GM10266 (cell line): Measurements from ENCODE around the gene SLC16A3.
A peak's percentile ranks its signal among the peaks of the same experiment; 100 is the strongest.

Experiments
- DNase-seq: peaks from one replicate; pipeline ENCODE4 v3.0.0; 2012; ENCODE audit errors: extremely low spot score
- TF ChIP-seq, protein P1 (sequence below): IDR thresholded peaks from 2 replicates; pipeline ENCODE4 v1.5.1; 2012; ENCODE audit warnings: mild to moderate bottlenecking, low read depth; ENCODE audit not compliant: control insufficient read depth, insufficient read depth; ENCODE audit errors: missing control alignments

Gene SLC16A3

DNA sequence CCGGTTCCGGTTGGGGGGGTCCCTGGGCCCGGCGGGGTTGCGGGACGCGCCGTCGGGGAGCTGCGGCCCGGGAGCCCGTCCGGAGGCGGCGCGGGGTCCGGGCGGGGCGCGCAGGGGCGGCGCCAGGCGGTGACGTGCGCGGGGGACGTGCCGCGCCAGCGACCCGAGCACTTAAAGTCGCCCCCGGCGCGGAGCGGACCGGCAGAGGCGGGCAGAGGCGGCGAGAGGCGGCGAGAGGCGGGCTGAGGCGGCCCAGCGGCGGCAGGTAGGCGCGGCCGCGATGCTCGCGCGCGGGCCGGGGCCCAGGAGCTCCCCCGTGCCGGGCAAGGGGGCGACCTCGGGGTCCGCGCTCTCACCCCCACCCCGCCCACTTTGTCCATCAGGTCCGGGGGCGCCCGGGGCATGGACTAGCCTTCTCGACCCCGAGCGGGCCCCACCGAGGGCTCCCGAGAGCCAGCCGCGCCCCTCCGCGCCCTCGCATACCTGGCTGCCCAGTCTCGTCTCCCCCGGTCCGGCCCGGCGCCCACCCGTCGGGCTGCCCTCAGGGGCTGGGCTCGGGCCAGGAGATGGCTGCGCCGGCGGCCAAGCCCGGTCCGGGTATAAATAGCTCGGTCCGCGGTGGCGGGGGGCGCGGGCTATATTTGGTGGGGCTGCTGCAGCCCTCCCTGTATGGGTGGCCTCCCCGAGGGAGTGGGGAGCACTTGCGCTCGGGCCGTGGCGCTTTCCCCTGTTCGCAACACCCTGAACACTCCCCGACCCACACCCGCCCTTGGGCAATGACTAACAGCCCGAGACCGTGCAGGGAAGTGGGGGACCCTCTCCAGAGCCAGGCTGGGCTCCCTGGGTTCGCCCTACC lies at the start of gene SLC16A3:
SLC16A3 (plus strand) TSS at position 201 of the 856 bp plus-strand sequence. CDS start 6,967 bp downstream, outside the sequence.
- TF ChIP-seq, protein P1, sequence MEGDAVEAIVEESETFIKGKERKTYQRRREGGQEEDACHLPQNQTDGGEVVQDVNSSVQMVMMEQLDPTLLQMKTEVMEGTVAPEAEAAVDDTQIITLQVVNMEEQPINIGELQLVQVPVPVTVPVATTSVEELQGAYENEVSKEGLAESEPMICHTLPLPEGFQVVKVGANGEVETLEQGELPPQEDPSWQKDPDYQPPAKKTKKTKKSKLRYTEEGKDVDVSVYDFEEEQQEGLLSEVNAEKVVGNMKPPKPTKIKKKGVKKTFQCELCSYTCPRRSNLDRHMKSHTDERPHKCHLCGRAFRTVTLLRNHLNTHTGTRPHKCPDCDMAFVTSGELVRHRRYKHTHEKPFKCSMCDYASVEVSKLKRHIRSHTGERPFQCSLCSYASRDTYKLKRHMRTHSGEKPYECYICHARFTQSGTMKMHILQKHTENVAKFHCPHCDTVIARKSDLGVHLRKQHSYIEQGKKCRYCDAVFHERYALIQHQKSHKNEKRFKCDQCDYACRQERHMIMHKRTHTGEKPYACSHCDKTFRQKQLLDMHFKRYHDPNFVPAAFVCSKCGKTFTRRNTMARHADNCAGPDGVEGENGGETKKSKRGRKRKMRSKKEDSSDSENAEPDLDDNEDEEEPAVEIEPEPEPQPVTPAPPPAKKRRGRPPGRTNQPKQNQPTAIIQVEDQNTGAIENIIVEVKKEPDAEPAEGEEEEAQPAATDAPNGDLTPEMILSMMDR = no peak
- peak; percentile 98 for DNase-seq

DNA sequence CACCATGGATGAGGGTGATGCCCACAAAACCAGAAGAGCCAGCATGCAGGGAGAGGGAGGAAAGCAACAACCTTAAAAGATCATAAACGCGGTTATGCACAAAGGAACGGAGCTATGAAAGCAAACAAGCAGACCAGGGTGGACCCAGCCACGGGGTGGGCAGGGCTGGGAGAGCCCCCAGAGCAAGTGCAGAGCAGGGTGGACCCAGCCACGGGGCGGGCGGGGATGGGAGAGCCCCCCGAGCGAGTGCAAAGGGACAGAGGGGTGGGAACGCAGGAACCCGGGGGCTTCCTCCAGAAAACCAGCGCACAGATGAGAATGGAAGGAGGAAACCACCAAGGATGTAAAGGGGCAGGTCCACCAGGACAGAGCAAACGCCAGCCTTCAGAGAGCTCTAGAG lies 49.4 kb upstream of the SLC16A3 start:
- TF ChIP-seq, protein P1 = no peak
- DNase-seq = no peak

DNA sequence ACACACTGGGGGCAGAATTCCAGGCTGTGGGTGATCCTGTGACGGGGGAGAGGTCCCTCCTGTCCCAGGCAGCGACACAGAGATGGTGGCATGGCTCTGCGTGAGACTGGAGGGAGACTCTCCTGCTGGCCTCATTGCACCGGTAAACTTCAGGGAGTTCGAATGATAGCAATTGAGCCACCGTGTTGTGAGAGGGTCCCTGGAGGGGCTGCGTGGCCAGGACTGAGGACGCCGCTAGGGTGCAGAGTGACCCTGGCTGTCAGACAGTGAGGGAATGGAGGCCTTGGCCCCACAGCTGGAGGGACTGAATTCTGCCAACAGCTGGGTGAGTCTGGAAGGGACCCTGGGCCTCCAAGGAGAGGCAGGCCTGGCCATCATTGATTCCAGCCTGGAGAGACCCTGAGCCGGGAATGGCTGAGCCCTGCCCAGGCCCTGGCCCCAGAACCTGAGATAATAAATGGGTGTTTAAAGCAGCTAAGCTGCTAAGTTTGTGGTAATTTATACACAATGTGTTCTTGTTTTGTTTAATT lies 48.8 kb upstream of the SLC16A3 start:
- TF ChIP-seq, protein P1 = no peak
- no peak for DNase-seq

DNA sequence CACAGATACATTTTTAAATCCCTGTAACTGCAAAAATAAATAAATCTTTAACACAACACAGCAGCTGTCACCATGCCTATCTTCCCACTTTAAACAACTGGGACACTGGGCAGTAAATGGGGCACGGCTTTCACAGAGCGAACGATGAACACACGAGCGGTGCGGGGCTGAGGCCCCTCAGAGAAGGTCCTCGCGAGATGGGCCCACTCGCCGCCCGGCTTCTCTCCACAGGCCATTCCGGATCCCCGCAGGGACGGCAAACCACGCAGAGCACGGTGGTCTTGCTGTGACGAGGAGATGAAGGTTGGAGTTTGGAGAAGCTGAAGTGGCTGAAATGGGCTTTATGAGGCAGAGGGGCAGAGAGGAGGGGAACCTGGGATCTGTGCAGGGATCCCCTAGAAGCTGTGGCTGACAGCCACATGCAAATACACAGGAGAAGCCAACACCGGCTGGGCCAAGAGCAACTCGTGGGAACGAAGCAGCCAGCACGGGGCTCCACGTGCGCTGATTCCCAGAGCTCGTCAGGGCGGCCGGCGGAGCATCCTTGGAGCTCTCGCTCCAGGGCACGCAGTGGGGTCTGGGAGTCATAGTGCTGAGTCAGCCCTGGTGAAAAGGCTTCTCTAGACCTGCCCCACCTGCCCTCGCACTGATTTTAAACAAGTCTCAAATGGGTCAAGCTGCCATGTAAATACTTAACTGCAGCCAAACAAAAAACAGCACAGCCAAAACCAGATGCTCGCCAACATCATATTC lies 47.9 kb upstream of the SLC16A3 start:
- no peak for DNase-seq
- TF ChIP-seq, protein P1 = no peak

DNA sequence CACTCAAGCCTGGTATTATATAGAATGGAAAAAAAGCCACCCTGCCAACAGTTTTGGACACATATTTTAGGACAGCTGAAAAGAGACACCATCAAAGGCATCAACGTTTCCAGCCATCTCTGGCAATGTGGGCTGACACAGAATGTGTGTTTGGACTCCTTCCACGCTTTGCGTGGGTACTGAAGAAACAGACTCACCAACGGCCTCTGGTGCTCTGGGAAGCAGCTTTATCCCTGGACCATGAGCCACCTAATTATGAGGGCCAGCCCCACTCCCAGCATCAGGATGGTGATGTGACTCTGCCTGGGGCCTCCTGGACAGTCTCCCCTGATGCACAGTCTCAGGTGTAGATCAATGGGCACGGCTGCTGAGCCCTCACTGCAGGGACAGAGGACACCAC lies 44.1 kb upstream of the SLC16A3 start:
- TF ChIP-seq, protein P1 = no peak

DNA sequence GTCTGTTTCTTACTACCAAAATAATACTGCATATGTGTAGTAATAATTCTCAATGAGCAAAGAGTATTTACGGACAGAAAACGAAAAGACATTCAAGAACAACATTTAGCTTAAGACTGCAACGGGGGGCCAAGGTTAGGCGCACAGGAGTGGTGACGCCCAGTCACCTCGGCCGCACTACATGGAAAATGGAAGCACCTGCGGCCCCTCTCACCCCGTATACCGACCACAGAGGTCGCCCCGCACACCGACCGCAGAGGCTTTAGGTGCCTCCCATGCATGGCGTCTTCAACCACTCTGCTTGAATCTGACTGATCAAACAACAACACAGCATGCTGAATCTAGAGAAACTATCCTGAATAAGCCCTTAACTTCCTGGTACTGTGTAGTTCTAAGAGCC lies 42.6 kb upstream of the SLC16A3 start:
- TF ChIP-seq, protein P1 = no peak
- DNase-seq = no peak

More for the DNA sequence above, 44.1 kb upstream of the SLC16A3 start:
- no peak for DNase-seq

DNA sequence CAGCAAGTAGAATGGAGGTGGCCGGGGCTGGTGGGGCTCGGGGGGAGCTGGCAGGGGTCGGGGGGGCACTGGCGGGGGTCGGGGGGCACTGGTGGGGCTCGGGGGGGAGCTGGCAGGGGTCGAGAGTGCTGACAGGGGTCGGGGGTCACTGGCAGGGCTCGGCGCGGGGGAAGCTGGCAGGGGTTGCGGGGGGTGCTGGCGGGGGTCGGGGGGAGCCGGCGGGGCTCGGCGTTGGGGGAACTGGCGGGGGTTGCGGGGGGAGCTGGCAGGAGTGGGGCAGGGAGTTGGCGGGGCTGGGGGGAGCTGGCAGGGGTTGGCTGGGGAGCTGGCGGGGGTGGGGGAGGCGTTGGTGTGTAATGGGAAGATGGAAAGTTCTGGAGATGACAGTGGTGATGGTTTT lies 41.3 kb upstream of the SLC16A3 start:
- TF ChIP-seq, protein P1 = no peak
- DNase-seq = no peak
